NCI-H345 treated with DMSO at 0.1 percent for 48 hours (cell line): ENCODE data around the gene GAB4.
"Not testable (repeated sequence)": the region's sequence is repeated elsewhere in the genome, so short reads cannot be mapped to it uniquely, and the experiment has no call there.

ENCODE experiments used
- DNase-seq: peaks from one replicate; lab custom pipeline; 2025; ENCODE audit not compliant: unreplicated experiment; lab: John Stamatoyannopoulos, UW

The GAB4 gene

DNA sequence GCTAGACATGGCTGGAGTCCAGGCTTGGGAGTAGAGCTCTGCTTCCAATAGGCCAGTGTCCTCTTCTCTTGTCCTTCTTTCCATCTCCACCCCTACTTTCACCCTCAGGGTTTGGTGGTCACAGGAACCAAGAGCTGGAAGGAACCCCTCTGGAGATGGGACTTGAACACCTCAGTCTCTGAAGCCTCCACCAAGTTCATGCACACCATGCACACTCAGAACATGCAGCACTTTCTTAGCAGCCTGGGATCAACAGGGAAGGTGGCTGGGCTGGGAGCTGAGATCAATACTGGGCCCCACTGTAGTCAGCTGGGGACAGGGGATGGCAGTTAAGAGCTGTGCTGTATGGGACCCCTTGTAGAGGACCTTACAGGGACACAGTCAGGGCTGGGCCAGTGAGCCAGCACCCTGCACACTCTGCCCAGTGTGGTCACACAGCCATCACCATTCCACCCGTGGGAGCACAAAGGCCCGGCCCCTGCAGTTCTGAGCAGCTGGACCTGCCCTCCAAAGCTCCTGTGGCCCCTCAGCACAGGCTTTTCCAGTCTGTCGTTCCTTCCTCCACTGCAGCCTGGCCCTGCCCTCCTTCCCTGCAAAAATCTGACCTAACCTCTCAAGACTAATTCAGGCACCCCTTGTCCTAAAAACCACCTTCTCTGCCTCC is 47.7 kb downstream of the GAB4 start:
- DNase-seq = no peak

DNA sequence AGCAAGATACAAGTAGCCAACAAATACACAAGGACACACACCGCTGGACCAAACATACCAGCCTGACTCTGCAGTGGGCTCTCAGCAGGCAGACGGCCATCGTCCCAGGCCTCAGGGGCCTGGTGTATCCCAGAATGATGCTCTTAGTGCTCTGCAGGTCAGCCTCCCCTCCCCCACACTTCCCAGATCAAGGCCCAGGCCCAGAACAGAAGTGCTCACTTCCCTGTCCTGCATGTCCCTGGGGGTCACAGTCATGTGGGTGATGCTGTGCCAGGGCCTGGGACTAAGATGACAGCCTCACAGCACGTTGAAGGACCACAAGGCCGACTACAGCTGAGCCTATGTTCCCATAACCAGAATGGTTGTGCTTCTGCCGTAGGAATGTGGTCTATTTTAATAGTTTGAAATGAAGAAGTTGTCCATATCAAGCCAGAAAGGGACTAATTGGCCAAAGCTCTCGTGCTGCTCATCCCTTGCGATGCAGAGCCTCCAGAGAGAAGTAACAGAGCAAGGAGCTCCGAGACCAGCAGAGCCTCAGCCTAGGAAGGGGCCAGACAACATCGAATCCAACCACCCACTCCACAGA is 48.6 kb downstream of the GAB4 start:
- no peak for DNase-seq

DNA sequence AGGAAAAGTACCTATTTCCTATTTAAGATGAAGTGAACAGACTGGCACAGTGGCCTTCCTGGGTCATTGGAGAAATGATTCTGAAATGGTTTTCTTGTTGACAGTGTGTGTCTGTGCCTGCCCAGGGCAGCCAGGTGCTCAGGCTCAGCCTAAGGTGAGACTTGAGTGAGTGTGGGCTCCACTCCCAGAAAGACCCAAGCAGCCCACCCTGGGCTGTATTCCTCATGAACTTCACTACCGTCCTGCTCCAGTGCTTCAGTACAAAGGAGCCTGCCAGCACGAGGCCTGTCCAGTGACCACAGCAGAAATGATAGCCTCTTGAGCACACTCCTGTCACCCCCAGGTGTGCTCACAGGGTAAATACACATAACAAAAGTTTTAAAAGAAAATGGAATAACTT is 49.5 kb downstream of the GAB4 start:
- DNase-seq = no peak

DNA sequence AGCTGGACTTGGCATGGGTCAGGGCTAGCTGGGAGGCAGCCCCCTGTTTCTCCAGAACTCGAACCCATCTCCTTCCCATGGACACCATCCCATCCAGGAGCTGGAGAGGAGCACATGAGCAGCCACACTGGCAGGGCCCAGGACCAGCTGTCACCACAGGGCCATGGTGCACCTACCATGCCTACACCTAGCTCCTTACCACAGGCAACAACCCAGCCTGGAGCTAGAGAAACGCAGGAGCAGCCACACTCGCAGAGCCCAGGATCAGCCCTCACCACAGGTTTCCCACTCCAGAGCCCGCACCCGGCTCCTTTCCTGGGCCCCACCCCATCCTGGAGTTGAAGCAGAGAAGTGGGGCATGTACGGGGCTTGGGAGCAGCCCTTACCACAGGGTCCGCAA is 50.2 kb downstream of the GAB4 start:
- no peak for DNase-seq

DNA sequence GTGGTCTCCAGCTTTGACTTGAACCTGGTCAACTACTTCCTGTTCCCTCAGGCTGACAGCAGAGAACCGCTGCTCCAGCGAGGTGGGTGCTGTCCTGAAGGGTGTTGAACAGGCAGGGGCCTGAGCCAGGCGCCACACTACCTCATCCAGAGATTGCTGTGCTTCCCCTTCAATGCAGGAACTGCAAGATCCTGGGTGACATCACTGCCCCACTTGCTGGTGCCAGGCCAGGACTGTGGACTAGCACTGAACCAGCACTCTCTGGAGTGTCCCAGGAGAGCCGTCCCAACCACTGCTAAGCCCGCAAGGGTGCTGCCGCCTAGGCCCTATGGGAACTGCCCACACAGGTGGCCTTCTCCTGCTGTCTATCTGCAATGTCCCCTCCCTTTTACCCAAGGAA is 51.7 kb downstream of the GAB4 start:
- DNase-seq = no peak

- no peak for DNase-seq
Observed at GRCh38 chr22:16955678-16956210, 52.3 kb downstream of the GAB4 start.

DNA sequence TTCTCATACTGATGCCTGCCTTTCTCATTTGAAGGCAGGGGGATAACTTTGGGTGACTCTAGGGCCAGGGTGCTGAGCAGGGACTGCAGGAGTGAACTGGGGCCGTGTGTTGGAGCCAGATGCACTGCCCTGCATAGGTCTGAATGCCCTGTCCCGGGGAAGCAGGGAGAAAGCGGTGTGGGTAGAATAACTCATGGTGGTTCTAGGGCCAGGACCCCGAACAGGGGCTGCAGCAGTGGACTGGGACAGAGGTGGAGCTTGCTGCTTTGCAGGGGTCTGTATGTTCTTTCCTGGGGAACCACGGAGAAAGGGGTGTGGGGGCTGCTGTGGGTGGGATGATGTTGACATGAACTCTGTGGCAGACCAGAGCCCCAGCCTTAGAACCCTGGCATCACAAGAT is 52.9 kb downstream of the GAB4 start:
- DNase-seq = no peak

DNA sequence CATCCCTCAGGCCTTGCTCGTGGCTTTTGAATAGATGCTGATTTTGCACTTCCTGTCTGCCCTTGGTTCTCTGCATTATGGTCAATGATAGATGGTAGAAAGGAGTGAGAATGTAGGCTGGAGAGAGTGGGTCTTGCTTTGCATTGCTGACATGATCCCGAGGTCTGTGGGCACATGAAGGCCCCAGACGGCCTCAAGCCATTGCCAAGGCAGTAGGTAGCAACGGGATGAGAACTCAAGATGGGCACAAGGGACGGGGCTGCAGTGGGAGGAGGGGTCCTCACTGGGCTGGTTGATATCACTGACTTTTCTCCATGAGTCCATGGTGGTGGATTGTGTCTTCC is 54.0 kb downstream of the GAB4 start:
- no peak for DNase-seq

DNA sequence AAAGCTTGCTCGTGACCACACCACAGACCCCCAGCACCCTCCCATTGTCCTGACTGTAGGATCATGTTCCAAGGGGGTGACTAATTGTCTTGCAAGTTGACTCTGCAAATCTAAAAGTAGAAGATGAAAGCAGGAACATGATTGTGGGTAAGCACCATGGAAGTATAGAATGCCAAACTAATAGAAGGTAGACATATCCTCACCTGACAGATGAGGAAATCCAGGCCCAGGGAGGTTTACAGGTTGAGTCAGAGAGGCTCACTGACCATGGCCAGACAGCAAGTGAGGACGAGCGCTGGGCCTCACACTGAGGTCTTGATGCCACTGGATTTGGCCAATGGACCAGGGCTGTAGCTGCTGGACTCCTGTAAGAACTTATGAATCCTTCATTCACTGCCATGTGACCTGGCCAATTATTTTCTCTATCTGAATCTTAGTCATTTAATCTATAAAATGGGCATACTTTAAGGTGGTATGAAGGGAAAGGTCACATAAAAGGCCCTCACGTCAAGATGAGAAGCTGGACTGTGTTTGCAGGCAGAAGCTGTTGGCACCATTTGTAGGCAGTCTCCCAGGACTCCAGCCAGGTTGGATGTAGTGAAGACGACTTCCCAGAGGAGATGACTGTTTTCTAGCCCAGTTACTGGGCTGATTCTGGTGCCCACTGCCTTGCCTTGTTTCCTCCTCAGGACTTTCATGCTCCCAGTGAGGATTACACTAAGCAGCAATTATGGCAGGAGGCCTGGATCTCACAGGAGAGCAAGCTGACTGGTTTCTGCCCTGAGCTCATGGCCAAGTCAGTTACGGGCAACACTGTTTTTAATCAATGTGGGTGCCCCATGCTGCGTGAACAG is 54.6 kb downstream of the GAB4 start:
- DNase-seq = no peak

DNA sequence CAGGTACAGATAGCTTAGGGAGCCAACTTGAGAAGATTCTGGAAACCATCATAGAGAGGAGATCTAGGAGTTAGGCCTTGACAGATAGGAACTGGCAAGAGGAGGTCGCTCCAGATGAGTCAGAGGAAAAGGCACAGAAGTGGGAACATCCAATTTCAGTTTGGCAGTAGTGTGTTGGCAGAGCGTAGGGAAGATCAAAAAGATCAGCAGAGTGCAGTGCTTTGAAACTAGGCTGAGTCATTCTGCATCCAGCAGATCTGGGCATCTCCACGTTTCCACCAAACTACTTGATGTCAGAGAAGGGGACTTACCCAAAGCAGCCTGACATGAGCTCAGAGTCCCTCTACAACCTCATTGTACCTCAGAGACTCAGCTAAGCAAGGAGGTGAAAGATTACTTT is 58.5 kb downstream of the GAB4 start:
- no peak for DNase-seq

DNA sequence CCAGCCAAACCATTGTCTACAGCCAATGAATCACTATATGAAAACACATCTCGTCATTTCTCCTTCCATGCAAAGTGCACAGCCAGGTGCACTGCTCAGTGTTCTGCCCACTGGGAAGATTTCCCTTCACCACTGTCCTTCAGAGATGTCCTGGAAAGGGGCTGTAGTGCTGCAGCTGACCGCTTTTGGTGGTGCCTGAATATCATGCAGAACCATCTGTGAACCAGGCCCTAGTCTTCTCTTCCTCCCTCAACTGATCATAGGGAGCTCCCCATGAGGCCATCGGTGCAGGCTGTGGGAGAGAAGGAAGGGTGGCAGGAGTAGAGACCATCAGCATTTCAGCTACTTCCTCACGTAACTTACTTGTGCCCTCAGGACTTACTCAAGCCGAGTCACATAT is 70.2 kb downstream of the GAB4 start:
- no peak for DNase-seq

GRCh38 chr22:16937209-16937608 is 70.8 kb downstream of the GAB4 start:
- not testable (repeated sequence) for DNase-seq

DNA sequence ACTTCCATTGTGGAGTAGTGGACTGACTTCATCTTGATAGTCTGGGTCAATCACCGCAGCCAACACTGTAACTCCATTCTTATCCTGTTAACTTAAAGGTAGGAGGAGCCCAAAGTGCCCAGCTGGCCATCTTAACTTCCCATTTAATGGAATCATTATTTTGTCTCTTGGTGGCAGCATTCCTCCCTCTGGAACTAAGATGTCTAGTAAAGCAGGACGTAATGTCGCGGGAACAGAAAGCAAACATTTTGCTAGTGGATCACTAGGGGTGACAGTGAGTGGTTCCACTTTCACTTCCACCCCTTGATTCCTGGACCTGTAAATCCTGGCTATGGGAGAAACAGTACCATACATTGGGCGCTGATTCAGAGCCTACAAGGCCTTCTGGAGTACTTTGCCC is 71.4 kb downstream of the GAB4 start:
- no peak for DNase-seq

DNA sequence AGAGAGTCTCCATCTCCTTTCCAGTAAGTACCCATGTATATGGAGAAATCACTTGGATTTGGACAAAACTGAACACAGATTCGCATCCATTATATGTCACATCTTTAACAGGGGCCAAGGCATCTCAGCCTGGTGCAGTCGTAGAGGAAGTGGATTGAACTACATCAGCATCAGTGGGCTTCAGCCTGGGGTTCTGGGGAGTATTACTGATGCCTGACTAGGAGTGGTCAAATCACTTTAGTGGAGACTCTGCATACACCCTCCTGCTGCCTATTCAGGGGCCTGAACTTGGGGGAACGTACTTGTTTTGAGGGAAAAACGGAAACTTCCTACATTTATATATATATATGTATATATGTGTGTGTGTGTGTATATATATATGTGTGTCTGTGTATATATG is 72.8 kb downstream of the GAB4 start:
- no peak for DNase-seq

GRCh38 chr22:16933291-16934282 is 74.4 kb downstream of the GAB4 start:
- no peak for DNase-seq

DNA sequence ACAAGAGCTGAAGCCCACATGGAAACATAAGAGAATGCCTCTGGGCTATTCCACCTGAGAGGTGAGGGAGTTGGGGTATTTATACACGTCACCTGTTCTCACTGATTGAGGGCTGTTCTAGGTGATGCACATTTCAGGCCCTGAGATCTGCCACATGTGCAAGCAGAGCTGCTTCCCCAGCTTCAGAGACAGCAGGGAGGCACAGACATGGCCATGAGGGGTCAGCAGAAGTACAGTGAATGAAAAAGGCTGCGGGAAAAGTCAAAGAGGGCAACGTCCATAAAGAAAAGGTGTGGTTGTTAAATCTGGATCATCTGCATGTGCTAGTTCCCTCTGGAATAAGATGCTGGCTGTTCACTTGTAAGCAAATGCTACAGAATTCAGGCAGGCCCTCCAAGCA is 75.4 kb downstream of the GAB4 start:
- no peak for DNase-seq

GRCh38 chr22:16925407-16925966 is 82.5 kb downstream of the GAB4 start:
- no peak for DNase-seq

DNA sequence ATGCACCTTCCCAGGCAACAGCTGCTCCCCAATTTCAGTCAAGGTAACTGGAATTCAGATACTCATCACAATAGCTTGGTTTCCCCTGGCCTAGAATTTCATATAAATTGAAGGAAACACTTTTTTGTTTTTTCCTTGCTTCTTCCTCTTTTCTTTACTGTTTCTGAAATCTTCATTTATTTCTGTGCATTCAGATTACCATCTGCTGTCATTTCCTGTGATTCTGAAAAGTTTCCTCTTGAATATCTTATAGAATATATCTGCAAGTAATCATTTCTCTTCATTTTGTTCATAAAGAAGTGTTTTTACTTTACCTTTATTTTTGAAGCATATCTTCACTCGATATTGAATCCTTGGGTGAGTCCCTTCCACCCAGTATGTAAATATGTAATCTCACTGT is 85.3 kb downstream of the GAB4 start:
- DNase-seq = no peak

DNA sequence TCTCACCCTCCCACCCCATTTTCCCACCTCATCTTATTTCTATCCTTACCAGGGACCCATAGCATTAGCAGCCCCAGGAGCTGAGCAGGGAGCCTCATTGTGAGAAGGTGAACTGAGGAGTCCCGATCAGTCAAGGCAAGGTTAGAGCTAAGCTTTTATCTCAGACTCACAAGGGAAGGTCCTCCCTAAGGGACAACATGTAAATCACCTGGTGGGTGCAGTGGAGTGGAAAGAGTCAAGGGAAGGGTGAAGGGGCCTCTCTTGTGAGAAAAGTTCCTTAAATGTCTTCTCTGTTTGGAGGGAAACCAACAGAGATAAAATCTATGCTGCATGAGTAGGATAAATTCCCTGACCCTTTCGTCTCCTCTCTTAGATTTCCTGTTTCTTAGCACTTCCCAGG is 85.9 kb downstream of the GAB4 start:
- DNase-seq = no peak

DNA sequence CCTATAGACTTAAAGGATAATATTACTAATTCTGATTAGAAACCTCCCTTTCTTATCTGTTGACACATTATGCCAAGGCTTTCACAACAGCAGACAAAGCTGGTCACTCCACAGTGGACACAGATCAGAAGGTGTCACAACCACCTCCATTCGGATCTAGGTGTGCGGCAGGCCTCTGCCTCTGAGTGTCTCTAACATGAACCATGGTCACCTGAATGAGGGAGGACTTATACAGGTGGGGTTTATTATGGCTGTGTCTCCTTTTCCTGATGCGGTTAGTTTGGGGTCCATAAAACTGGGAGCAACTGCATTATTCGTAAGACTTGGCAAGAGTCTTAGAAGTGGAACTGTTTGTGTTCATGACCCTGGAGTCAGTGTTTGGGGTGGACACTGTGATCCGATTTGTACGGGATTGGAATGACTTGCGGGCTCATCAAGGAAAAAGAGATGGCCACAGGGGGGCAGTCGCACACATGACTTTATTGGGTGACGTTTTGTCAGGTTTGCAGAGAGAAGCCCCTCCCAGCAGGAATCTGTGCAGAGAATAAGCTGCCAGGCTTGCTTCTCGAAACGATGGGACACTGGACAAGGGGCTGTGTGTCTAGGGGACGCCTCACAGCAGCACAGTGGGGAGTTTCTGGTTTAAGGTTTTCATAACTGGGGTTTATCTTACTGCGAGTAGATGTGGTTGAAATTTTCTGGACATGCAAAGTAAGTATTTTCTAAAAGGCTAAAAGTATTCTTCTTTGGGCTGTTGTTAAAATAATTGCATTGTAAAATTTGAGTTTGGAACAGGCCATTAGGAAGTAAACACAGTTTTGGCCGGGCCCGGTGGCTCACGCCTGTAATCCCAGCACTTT is 90.6 kb downstream of the GAB4 start:
- DNase-seq = peak; percentile 3
